GM12801 (cell line): ENCODE data around the gene AATK.

Source experiments
- CTCF ChIP-seq: IDR thresholded peaks from one replicate; pipeline ENCODE4 v1.5.1; 2011; ENCODE audit warnings: control low read depth; ENCODE audit not compliant: insufficient read length; ENCODE audit errors: extremely low read depth

Gene AATK

GRCh38 chr17:81108220-81108619, 57.8 kb downstream of the AATK start:
- TF ChIP-seq CTCF, result no peak

DNA sequence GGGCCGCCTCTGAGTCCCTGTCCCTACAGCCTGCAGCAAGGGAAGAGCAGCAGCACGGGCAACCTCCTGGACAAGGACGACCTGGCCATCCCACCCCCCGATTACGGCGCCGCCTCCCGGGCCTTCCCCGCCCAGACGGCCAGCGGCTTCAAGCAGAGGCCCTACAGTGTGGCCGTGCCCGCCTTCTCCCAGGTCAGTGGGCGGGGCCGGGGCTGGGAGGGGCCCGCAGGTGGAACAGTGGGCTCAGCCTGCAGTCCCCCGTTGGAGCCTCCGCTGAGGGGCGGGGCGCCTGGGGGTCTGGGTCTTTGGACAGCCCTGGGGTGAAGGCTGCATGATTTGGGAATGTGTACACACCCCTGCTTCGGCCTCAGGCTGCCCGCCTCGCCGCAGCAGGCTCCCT, 59.3 kb downstream of the AATK start:
- no peak for TF ChIP-seq CTCF

DNA sequence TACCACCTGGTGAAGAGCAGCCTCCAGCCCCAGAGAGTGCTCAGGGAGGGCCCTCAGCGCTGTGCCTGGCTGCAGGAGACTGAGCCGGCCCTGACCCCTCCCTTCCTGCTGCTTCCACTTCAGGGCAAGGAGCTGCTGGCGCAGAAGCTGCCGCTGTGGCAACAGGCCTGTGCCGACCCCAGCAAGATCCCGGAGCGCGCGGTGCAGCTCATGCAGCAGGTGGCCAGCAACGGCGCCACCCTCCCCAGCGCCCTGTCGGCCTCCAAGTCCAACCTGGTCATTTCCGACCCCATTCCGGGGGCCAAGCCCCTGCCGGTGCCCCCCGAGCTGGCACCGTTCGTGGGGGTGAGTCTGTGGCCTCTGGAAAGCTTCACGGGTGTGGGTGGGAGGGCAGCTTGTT, 62.6 kb downstream of the AATK start:
- no peak for TF ChIP-seq CTCF

GRCh38 chr17:81102869-81103268, 63.2 kb downstream of the AATK start:
- no peak for TF ChIP-seq CTCF

- TF ChIP-seq CTCF, result no peak
Observed at GRCh38 chr17:81102352-81102751, 63.7 kb downstream of the AATK start.

- peak; percentile 99 for TF ChIP-seq CTCF
Observed at GRCh38 chr17:81101614-81102306, 64.3 kb downstream of the AATK start.

DNA sequence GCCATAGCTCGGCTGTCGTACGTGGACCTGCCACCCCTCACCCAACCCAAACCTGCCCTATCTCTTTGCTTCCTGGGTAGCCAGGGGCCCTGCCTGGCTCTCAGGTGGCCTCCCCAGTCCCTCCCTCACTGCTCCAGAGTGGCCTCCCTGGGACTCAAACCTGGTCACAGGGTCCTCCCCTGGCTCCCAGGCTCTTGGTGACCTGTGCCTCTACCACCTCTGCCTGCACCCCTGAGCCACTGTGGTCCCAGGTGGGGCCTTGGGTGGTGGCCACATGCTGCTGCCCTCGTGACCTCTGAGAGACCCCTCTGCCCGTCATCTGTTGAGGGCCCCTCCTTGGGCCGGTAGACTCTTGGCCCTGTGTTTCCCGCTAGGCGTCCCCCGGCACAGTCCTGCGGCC, 65.4 kb downstream of the AATK start:
- no peak for TF ChIP-seq CTCF
